ENCODE data around the gene TTI1. TPM values are rescaled to one million over a fixed set of nuclear protein-coding genes. Genes with fewer than 3 reads are reported as not detected.

Gene TTI1
- total RNA-seq, 1 experiment from 2014 or later: 37.7 TPM

Other genes with a start within 250 kb of the TTI1 start
- 27.7 and 39.2 TPM in 2 replicates for gene VSTM2L, start 130.3 kb downstream of the TTI1 start, total RNA-seq (2014; rRNA removed; shearing (Covaris generic))
- 7.2 and 13.8 TPM in 2 replicates for gene RPRD1B, start 290 bp upstream of the TTI1 start, total RNA-seq (2014; rRNA removed; shearing (Covaris generic))
- gene TGM2, start 131.8 kb upstream of the TTI1 start, total RNA-seq (2014; rRNA removed; shearing (Covaris generic)): 13.1 and 23.4 TPM in 2 replicates
- gene KIAA1755, start 227.3 kb upstream of the TTI1 start, total RNA-seq (2014; rRNA removed; shearing (Covaris generic)): not detected in 2 replicates